HG02852 (cell line): ENCODE data around the gene RNF14.
A peak's percentile ranks its signal among the peaks of the same experiment; 100 is the strongest.

Experiments used
- ATAC-seq: cut with Tn5 transposase; IDR thresholded peaks from one replicate; pipeline ENCODE4 v1.9.1; 2021; ENCODE audit warnings: mild to moderate bottlenecking, moderate library complexity; ENCODE audit not compliant: unreplicated experiment

Gene RNF14

GRCh38 chr5:141973871-141974595, 5.1 kb downstream of the RNF14 start:
- ATAC-seq, result no peak

- ATAC-seq, result no peak
These were observed 7.3 kb downstream of the RNF14 start for GRCh38 chr5:141976176-141976575.

GRCh38 chr5:141978389-141978788, 9.5 kb downstream of the RNF14 start:
- no peak for ATAC-seq

- no peak for ATAC-seq
These were observed 13.7 kb downstream of the RNF14 start for GRCh38 chr5:141982626-141983025.

GRCh38 chr5:141986072-141986471, 17.2 kb downstream of the RNF14 start:
- no peak for ATAC-seq

- no peak for ATAC-seq
These were observed 20.8 kb downstream of the RNF14 start for GRCh38 chr5:141989720-141990119.

- ATAC-seq, result peak; percentile 74
These were observed 23.6 kb downstream of the RNF14 start for GRCh38 chr5:141992349-141992963.

GRCh38 chr5:141994511-141995136, 25.7 kb downstream of the RNF14 start:
- no peak for ATAC-seq

- ATAC-seq, result no peak
These were observed 26.8 kb downstream of the RNF14 start for GRCh38 chr5:141995656-141996055.

- no peak for ATAC-seq
These were observed 28.6 kb downstream of the RNF14 start for GRCh38 chr5:141997358-141997960.

GRCh38 chr5:142000173-142000572, 31.3 kb downstream of the RNF14 start:
- no peak for ATAC-seq

- ATAC-seq, result peak; percentile 55
These were observed 32.0 kb downstream of the RNF14 start for GRCh38 chr5:142000704-142001484.

GRCh38 chr5:142003266-142003800, 34.4 kb downstream of the RNF14 start:
- no peak for ATAC-seq

GRCh38 chr5:142006363-142007236, 37.7 kb downstream of the RNF14 start:
- ATAC-seq, result peak; percentile 66

GRCh38 chr5:142007237-142007544, 38.3 kb downstream of the RNF14 start:
- ATAC-seq, result no peak

GRCh38 chr5:142008813-142009212, 39.9 kb downstream of the RNF14 start:
- ATAC-seq, result no peak

- no peak for ATAC-seq
These were observed 41.0 kb downstream of the RNF14 start for GRCh38 chr5:142009886-142010285.

- ATAC-seq, result no peak
These were observed 42.8 kb downstream of the RNF14 start for GRCh38 chr5:142011572-142012185.

GRCh38 chr5:142012186-142012785, 43.4 kb downstream of the RNF14 start:
- ATAC-seq, result no peak
